ENCODE data around the gene PDE4D. TPM values are rescaled to one million over a fixed set of nuclear protein-coding genes. Genes with fewer than 3 reads are reported as not detected.

PDE4D gene
- total and polyA plus RNA-seq, 2 donors (not counting 1 experiment from before 2014, with no cell fraction given) = 14.9 to 171 TPM

GRCh38 chr5:59460368-59461153, 433.0 kb downstream of the PDE4D start:
- CTCF ChIA-PET = interaction anchor here (0.6 kb wide), 1 partner anchor 349 kb away, joined by 3 read pairs; no protein-coding TSS in a partner anchor
- Histone ChIP-seq H3K36me3 (replicated peaks in 1 of 2; ENCODE audit: control extremely low read depth in 1 of 2, control insufficient read depth in 1 of 2, extremely low read depth in 1 of 2, insufficient read depth in 2 of 2, low read length in 1 of 2) (no peaks in the 10 kb centered on the region), H3K27ac (ENCODE audit: low read length in 2 of 2) (no peak overlapping the region), H3K4me1 (ENCODE audit: control insufficient read depth in 2 of 2, insufficient read depth in 2 of 2, low read length in 2 of 2) (no peaks in the 10 kb centered on the region), H3K27me3 (replicated peaks in 1 of 4; ENCODE audit: control extremely low read depth in 1 of 4, control insufficient read depth in 3 of 4, insufficient read depth in 4 of 4, low read length in 3 of 4) (no peaks in the 10 kb centered on the region), H4K20me1 (ENCODE audit: control insufficient read depth, insufficient read depth, low read length, poor library complexity, severe bottlenecking) (no peaks in the 10 kb centered on the region), H2AFZ (ENCODE audit: insufficient read depth, low read depth, low read length, poor library complexity, severe bottlenecking) (no peak overlapping the region), H3K9me3 (ENCODE audit: control extremely low read depth in 1 of 3, control insufficient read depth in 2 of 3, insufficient read depth in 1 of 3, low read length in 2 of 3) (peaks cover 0 to 2% (median 0%) of the 10 kb centered on the region in 3 donors), H3K9ac (ENCODE audit: low read length) (no peak overlapping the region), H3K4me3 (ENCODE audit: control extremely low read depth in 1 of 5, extremely low read depth in 1 of 5, insufficient read depth in 1 of 5, low read depth in 2 of 5, low read length in 4 of 5) (no peak overlapping the region), H3K4me2 (replicated peaks; ENCODE audit: low read depth, low read length, poor library complexity, severe bottlenecking) (no peak overlapping the region), H3K79me2 (ENCODE audit: control insufficient read depth, insufficient read depth, low read length) (no peaks in the 10 kb centered on the region)
- Mint-ChIP-seq H3K4me1 (no peaks in the 10 kb centered on the region), H3K27me3 (no peaks in the 10 kb centered on the region), H3K4me3 (no peak overlapping the region), H3K9me3 (ENCODE audit: insufficient read depth) (no peaks in the 10 kb centered on the region), H3K27ac (no peak overlapping the region)
- TF ChIP-seq CTCF (IDR thresholded peaks at IDR 0.05) (no peak), EZH2 (IDR thresholded peaks at IDR 0.05; ENCODE audit: borderline replicate concordance, insufficient read depth, low read depth, low read length, poor library complexity, severe bottlenecking) (no peak)
- intact Hi-C loops (cut with micrococcal nuclease) = no loop called here
- ATAC-seq (ENCODE audit: low read depth) (no peak), DNase-seq (no peak)
- 91% methylated on average over 2 of the region's 4 CpGs for WGBS (ENCODE audit: insufficient coverage)
- POLR2A ChIA-PET = no interaction called here
